Airway epithelial cell (primary cell): ENCODE data around the gene TYMS. TPM values are rescaled to one million over a fixed set of nuclear protein-coding genes. Genes with fewer than 3 reads are reported as not detected.

ENCODE experiments used
- total RNA-seq: library from RNA; depleted of rRNA; stranded (reverse); fragments of >200 nt; gene quantifications from 2 replicates; pipeline ENCODE4 v1.2.3, GENCODE V29; 2015

The TYMS gene
- total RNA-seq: 22.6 and 36.3 TPM in 2 replicates

DNA sequence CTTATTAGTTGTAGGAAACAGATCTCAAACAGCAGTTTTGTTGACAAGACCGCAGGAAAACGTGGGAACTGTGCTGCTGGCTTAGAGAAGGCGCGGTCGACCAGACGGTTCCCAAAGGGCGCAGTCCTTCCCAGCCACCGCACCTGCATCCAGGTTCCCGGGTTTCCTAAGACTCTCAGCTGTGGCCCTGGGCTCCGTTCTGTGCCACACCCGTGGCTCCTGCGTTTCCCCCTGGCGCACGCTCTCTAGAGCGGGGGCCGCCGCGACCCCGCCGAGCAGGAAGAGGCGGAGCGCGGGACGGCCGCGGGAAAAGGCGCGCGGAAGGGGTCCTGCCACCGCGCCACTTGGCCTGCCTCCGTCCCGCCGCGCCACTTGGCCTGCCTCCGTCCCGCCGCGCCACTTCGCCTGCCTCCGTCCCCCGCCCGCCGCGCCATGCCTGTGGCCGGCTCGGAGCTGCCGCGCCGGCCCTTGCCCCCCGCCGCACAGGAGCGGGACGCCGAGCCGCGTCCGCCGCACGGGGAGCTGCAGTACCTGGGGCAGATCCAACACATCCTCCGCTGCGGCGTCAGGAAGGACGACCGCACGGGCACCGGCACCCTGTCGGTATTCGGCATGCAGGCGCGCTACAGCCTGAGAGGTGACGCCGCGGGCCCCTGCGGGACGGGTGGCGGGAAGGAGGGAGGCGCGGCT lies at the start of gene TYMS:
TSS of gene TYMS (plus strand) at position 343 of the 690 bp plus-strand sequence. CDS start at position 433, 90 bp downstream.

GRCh38 chr18:712401-713134 lies 55.1 kb downstream of the TYMS start, which contains the start of gene ENOSF1:
Gene ENOSF1, minus strand, starts transcription at chr18:712630. Its CDS starts 43 bp downstream, at chr18:712587.

Other genes starting within 250 kb of the TYMS start
- not detected in 2 replicates for gene COLEC12, start 157.0 kb upstream of the TYMS start, total RNA-seq
- gene CETN1, start 77.3 kb upstream of the TYMS start, total RNA-seq: not detected in 2 replicates
- gene CLUL1, start 60.7 kb upstream of the TYMS start, total RNA-seq: 0.07 TPM in 1 of 2 replicates, not detected in the other
- gene ENOSF1, start 55.0 kb downstream of the TYMS start, total RNA-seq: 19.8 and 22.8 TPM in 2 replicates
- gene YES1, start 154.6 kb downstream of the TYMS start, total RNA-seq: 139 and 142 TPM in 2 replicates
- gene ADCYAP1, start 247.2 kb downstream of the TYMS start, total RNA-seq: not detected in 2 replicates